HepG2 (cell line): ENCODE results near the gene FAM89B. TPM values are rescaled to one million over a fixed set of nuclear protein-coding genes. Genes with fewer than 3 reads are reported as not detected.
A peak's percentile ranks its signal among the peaks of the same experiment; 100 is the strongest.

ENCODE experiments used
- ATF4 ChIP-seq, 2 experiments: fragments of 450-650 bp in 1 of 2; sonication (generic) in 1 of 2; formaldehyde crosslinking; IDR thresholded peaks; 2 replicates each; pipeline versions ENCODE4 v1.5.0 to v1.8.0; 2020 to 2022; ENCODE audit warnings: mild to moderate bottlenecking in 1 of 2, missing genetic modification reagents in 1 of 2
- CEBPG ChIP-seq: IDR thresholded peaks from 2 replicates; pipeline ENCODE4 v1.6.1; 2016
- JUN ChIP-seq: sonication (generic); formaldehyde crosslinking; IDR thresholded peaks from 2 replicates; pipeline ENCODE4 v1.4.0; 2020; ENCODE audit warnings: mild to moderate bottlenecking, missing genetic modification reagents
- KLF11 ChIP-seq: IDR thresholded peaks from 2 replicates; pipeline ENCODE4 v1.6.1; 2016; ENCODE audit warnings: missing compliant biosample characterization
- KLF13 ChIP-seq: sonication (generic); formaldehyde crosslinking; IDR thresholded peaks from 2 replicates; pipeline ENCODE4 v1.4.0; 2020; ENCODE audit warnings: mild to moderate bottlenecking, missing genetic modification reagents
- NR2F2 ChIP-seq: IDR thresholded peaks from 2 replicates; pipeline ENCODE4 v1.6.1; 2012; ENCODE audit warnings: low read depth, inconsistent platforms, borderline replicate concordance
- PHF20 ChIP-seq: sonication (generic); formaldehyde crosslinking; IDR thresholded peaks from 2 replicates; pipeline ENCODE4 v1.5.0; 2020; ENCODE audit warnings: mild to moderate bottlenecking, missing genetic modification reagents
- SOX5 ChIP-seq: IDR thresholded peaks from 2 replicates; pipeline ENCODE4 v1.6.1; 2016; ENCODE audit warnings: borderline replicate concordance
- ZBTB38 ChIP-seq: sonication (generic); formaldehyde crosslinking; IDR thresholded peaks from 2 replicates; pipeline ENCODE4 v1.5.1; 2020; ENCODE audit warnings: mild to moderate bottlenecking, missing genetic modification reagents
- ZNF263 ChIP-seq: sonication (generic); formaldehyde crosslinking; IDR thresholded peaks from 2 replicates; pipeline ENCODE4 v1.4.0; 2020; ENCODE audit warnings: missing genetic modification reagents
- ZNF276 ChIP-seq: sonication (generic); formaldehyde crosslinking; IDR thresholded peaks from 2 replicates; pipeline ENCODE4 v1.4.0; 2020; ENCODE audit warnings: mild to moderate bottlenecking, low read depth, missing genetic modification reagents
- ZNF546 ChIP-seq: sonication (generic); formaldehyde crosslinking; conservative IDR thresholded peaks from 2 replicates; pipeline ENCODE4 v1.8.1; 2023; ENCODE audit warnings: mild to moderate bottlenecking, missing genetic modification reagents
- ZNF570 ChIP-seq: sonication (generic); formaldehyde crosslinking; IDR thresholded peaks from 2 replicates; pipeline ENCODE4 v1.4.0; 2020; ENCODE audit warnings: mild to moderate bottlenecking, missing genetic modification reagents, borderline replicate concordance
- polyA plus RNA-seq, 8 experiments: library from polyadenylated mRNA; depleted of rRNA in 3 of 8; stranded (reverse) in 7 of 8; unstranded in 1 of 8; fragments of >200 nt; fragmentation: Illumina TruSeq in 4 of 8; extraction: Trizol in 4 of 8; gene quantifications; 2 replicates each; pipeline versions ENCODE4 v1.2.1 to v1.2.3, GENCODE V29; 2011 to 2016; ENCODE audit warnings: low read depth in 4 of 8, missing spikeins in 1 of 8, mixed read lengths in 1 of 8; ENCODE audit not compliant: insufficient read depth in 1 of 8
- total RNA-seq, 5 experiments: library from RNA; depleted of rRNA; stranded (reverse); fragments of >200 nt; fragmentation: Illumina TruSeq; extraction: Trizol; gene quantifications; 2 replicates each; pipeline ENCODE4 v1.2.3, GENCODE V29; 2016; ENCODE audit warnings: low read depth in 1 of 5
- TF ChIP-seq, protein P1 (sequence below): IDR thresholded peaks from 2 replicates; pipeline ENCODE4 v1.6.1; 2016; ENCODE audit warnings: control low read depth
- TF ChIP-seq, protein P2 (sequence below): sonication (generic); formaldehyde crosslinking; IDR thresholded peaks from 2 replicates; pipeline ENCODE4 v1.4.0; 2020; ENCODE audit warnings: mild to moderate bottlenecking, missing genetic modification reagents

The FAM89B gene
- total and polyA plus RNA-seq, 2 of the 13 experiments (the other 11 are each of a cell fraction or from before 2014, with no cell fraction given) = 5.7 to 8.0 TPM

DNA sequence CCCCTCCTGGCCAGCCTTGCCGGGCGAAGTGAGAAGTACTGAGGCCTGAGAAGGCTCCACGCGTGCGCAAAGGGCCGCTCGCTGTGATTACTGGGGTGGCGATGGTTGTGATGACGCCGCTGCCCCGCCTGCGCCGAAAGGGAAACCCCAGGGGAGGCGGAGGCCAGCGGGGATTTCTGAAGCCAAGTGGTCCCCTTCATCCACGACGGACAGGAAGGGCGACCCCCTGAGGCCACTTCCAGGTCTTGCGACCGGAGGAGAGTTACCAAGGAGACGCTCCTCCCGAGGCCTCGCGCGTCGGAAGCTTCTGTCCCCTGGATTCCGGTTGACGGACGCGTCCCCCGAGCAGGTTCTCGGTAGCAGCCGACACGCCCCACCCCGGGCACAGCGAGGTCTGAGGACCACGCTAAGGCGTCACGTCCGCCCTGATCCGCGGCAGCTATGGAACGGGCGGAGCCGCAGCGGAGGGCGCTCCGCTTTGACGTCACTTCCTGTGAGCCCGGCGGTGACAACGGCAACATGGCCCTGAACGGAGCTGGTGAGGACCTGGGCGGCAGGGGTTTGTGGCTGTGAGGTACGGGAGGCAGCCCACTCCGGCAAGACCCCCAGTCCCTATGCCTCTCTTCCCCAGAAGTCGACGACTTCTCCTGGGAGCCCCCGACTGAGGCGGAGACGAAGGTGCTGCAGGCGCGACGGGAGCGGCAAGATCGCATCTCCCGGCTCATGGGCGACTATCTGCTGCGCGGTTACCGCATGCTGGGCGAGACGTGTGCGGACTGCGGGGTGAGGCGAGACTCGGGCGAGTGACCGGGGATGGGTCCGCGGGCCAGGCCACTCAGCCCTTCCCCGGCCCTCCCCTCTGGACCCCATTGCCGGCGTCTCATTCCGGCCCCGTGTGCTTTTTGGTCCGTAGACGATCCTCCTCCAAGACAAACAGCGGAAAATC lies 2.1 kb upstream of the FAM89B start, which contains the start of gene ZNRD2 (continued):
- TF ChIP-seq, protein P1, sequence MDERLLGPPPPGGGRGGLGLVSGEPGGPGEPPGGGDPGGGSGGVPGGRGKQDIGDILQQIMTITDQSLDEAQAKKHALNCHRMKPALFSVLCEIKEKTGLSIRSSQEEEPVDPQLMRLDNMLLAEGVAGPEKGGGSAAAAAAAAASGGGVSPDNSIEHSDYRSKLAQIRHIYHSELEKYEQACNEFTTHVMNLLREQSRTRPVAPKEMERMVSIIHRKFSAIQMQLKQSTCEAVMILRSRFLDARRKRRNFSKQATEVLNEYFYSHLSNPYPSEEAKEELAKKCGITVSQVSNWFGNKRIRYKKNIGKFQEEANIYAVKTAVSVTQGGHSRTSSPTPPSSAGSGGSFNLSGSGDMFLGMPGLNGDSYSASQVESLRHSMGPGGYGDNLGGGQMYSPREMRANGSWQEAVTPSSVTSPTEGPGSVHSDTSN (CRISPR knock-in tag) = no peak
- no peak; the same call in 1 of the 2 replicates for TF ChIP-seq JUN
- TF ChIP-seq KLF13 = no peak; the same call in 1 of the 2 replicates
- peak; percentile 60; the same call in 1 of the 2 replicates for TF ChIP-seq SOX5 (CRISPR knock-in tag)
- TF ChIP-seq KLF11 (CRISPR knock-in tag) = peak; percentile 89
- TF ChIP-seq ATF4 (CRISPR knock-in tag; IDR thresholded peaks at IDR 0.05) = no peak
- TF ChIP-seq ZNF276 (CRISPR knock-in tag) = no peak
- TF ChIP-seq, protein P2, sequence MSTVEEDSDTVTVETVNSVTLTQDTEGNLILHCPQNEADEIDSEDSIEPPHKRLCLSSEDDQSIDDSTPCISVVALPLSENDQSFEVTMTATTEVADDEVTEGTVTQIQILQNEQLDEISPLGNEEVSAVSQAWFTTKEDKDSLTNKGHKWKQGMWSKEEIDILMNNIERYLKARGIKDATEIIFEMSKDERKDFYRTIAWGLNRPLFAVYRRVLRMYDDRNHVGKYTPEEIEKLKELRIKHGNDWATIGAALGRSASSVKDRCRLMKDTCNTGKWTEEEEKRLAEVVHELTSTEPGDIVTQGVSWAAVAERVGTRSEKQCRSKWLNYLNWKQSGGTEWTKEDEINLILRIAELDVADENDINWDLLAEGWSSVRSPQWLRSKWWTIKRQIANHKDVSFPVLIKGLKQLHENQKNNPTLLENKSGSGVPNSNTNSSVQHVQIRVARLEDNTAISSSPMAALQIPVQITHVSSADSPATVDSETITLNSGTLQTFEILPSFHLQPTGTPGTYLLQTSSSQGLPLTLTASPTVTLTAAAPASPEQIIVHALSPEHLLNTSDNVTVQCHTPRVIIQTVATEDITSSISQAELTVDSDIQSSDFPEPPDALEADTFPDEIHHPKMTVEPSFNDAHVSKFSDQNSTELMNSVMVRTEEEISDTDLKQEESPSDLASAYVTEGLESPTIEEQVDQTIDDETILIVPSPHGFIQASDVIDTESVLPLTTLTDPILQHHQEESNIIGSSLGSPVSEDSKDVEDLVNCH (CRISPR knock-in tag) = no peak; the same call in 1 of the 2 replicates
- 0 out of 2 replicates have a peak, but pooled peaks have one; percentile 24 for TF ChIP-seq ZNF546 (CRISPR knock-in tag)
- TF ChIP-seq CEBPG = 0 out of 2 replicates have a peak, but pooled peaks have one; percentile 13
- no peak for TF ChIP-seq ZNF263 (CRISPR knock-in tag)
- TF ChIP-seq ZNF570 (CRISPR knock-in tag) = 0 out of 2 replicates have a peak, but pooled peaks have one; percentile 48
- TF ChIP-seq PHF20 = peak; percentile 97
- no peak for TF ChIP-seq NR2F2
- TF ChIP-seq ZBTB38 (CRISPR knock-in tag) = peak; percentile 73
